Stimulated activated CD4-positive, alpha-beta T cell treated with anti-CD3 and anti-CD28 coated beads, Interleukin-15, amount 100 ng/mL, for 48 hours (primary cell): Measurements from ENCODE around the gene KLF17.

Experiments used
- DNase-seq, 2 donors: peaks; one replicate each; pipeline ENCODE4 v3.0.0-alpha.2; 2020; ENCODE audit warnings: low read depth in 2 of 2

The KLF17 gene

GRCh38 chr1:44118682-44119081, at the start of gene KLF17:
TSS of gene KLF17 (plus strand) at chr1:44118821. CDS start at chr1:44118908, 87 bp downstream.
- DNase-seq: no peak

GRCh38 chr1:44071461-44071860, 47.2 kb upstream of the KLF17 start:
- DNase-seq: no peak

- DNase-seq: no peak
Measured at GRCh38 chr1:44072204-44072603, 46.4 kb upstream of the KLF17 start.

GRCh38 chr1:44072821-44073220, 45.8 kb upstream of the KLF17 start:
- DNase-seq: no peak

GRCh38 chr1:44073528-44073927, 45.1 kb upstream of the KLF17 start:
- DNase-seq: no peak

GRCh38 chr1:44074415-44074814, 44.2 kb upstream of the KLF17 start:
- no peak for DNase-seq

GRCh38 chr1:44076066-44076465, 42.6 kb upstream of the KLF17 start:
- no peak for DNase-seq

GRCh38 chr1:44077421-44077820, 41.2 kb upstream of the KLF17 start:
- DNase-seq: no peak

GRCh38 chr1:44078104-44078503, 40.5 kb upstream of the KLF17 start:
- no peak for DNase-seq

GRCh38 chr1:44079566-44079965, 39.1 kb upstream of the KLF17 start:
- DNase-seq: no peak

- DNase-seq: no peak
Measured at GRCh38 chr1:44084998-44085675, 33.5 kb upstream of the KLF17 start.

- DNase-seq: no peak
Measured at GRCh38 chr1:44086692-44087474, 31.7 kb upstream of the KLF17 start.

- DNase-seq: no peak
Measured at GRCh38 chr1:44089371-44090048, 29.1 kb upstream of the KLF17 start.

- no peak for DNase-seq
Measured at GRCh38 chr1:44090429-44091252, 28.0 kb upstream of the KLF17 start.

- DNase-seq: no peak
Measured at GRCh38 chr1:44094047-44094446, 24.6 kb upstream of the KLF17 start.

GRCh38 chr1:44100183-44100868, 18.3 kb upstream of the KLF17 start:
- no peak for DNase-seq

GRCh38 chr1:44101328-44101727, 17.3 kb upstream of the KLF17 start:
- DNase-seq: no peak

GRCh38 chr1:44103270-44104131, 15.1 kb upstream of the KLF17 start:
- no peak for DNase-seq

GRCh38 chr1:44105810-44106209, 12.8 kb upstream of the KLF17 start:
- no peak for DNase-seq

GRCh38 chr1:44108241-44108640, 10.4 kb upstream of the KLF17 start:
- no peak for DNase-seq
